ENCODE results near the gene IZUMO4.

Gene IZUMO4

GRCh38 chr19:2059422-2060201, 37.1 kb upstream of the IZUMO4 start:
- no peak for DNase-seq

- peak in 1 of 2 experiments; percentile 38 for DNase-seq
These were observed 35.7 kb upstream of the IZUMO4 start for GRCh38 chr19:2060884-2061494.

- DNase-seq: peak; percentile 99 to 100
These were observed 35.0 kb upstream of the IZUMO4 start for GRCh38 chr19:2061495-2062388.

- no peak for DNase-seq
These were observed 34.4 kb upstream of the IZUMO4 start for GRCh38 chr19:2062389-2062729.

- no peak for DNase-seq
These were observed 33.9 kb upstream of the IZUMO4 start for GRCh38 chr19:2062770-2063169.

- DNase-seq: no peak
These were observed 32.9 kb upstream of the IZUMO4 start for GRCh38 chr19:2063824-2064223.

- no peak for DNase-seq
These were observed 32.3 kb upstream of the IZUMO4 start for GRCh38 chr19:2064395-2064787.

- DNase-seq: no peak
These were observed 31.8 kb upstream of the IZUMO4 start for GRCh38 chr19:2064788-2065524.

- no peak for DNase-seq
These were observed 26.3 kb upstream of the IZUMO4 start for GRCh38 chr19:2070436-2070827.

- DNase-seq: no peak
These were observed 25.6 kb upstream of the IZUMO4 start for GRCh38 chr19:2070986-2071673.

GRCh38 chr19:2072757-2073551, 23.8 kb upstream of the IZUMO4 start:
- DNase-seq: no peak

GRCh38 chr19:2076526-2076944, 20.2 kb upstream of the IZUMO4 start:
- DNase-seq: no peak

- no peak for DNase-seq
These were observed 19.3 kb upstream of the IZUMO4 start for GRCh38 chr19:2077398-2077797.

- DNase-seq: no peak
These were observed 18.7 kb upstream of the IZUMO4 start for GRCh38 chr19:2077833-2078619.

GRCh38 chr19:2079076-2079864, 17.4 kb upstream of the IZUMO4 start:
- no peak for DNase-seq

GRCh38 chr19:2079865-2080301, 16.8 kb upstream of the IZUMO4 start:
- DNase-seq: no peak

- no peak for DNase-seq
These were observed 16.3 kb upstream of the IZUMO4 start for GRCh38 chr19:2080336-2080988.

- DNase-seq: peak in 1 of 2 experiments; percentile 29
These were observed 14.6 kb upstream of the IZUMO4 start for GRCh38 chr19:2081873-2082810.
